DND-41 (cell line): ENCODE measurements around the gene UBAC1.

Source experiments
- CTCF ChIP-seq: IDR thresholded peaks from 2 replicates; pipeline ENCODE4 v1.5.1; 2012; ENCODE audit warnings: borderline replicate concordance, low read length, moderate library complexity, mild to moderate bottlenecking; ENCODE audit not compliant: poor library complexity, severe bottlenecking; ENCODE audit errors: extremely low read depth
- EZH2 ChIP-seq: IDR thresholded peaks from 3 replicates; pipeline ENCODE4 v1.6.1; 2012; ENCODE audit warnings: borderline replicate concordance, low read depth, mild to moderate bottlenecking, moderate library complexity, low read length, inconsistent platforms; ENCODE audit not compliant: severe bottlenecking

DNA sequence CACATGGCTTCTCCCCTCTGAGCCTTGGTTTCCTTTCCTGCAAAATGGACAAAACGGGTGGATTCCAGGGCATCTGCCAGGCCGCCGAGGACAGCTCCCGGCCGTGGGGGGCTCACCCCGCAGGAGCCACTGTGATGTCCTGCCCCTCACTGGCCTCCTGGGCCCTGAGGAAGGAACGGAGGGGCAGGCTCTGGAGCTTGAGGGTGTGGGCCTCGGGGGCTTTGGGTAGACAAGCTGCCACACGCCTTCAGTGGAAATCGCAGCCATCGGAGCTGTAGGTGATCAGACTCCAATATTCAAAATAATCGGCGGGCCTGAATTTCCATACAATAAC lies 32.2 kb upstream of the UBAC1 start:
- TF ChIP-seq EZH2 (no peak), CTCF (no peak)
